ENCODE data around the gene C22orf23.
"Not testable (repeated sequence)": the region's sequence is repeated elsewhere in the genome, so short reads cannot be mapped to it uniquely, and the experiment has no call there.

The C22orf23 gene

GRCh38 chr22:37951305-37951704, 2.1 kb downstream of the C22orf23 start:
- no peak for DNase-seq

GRCh38 chr22:37947142-37947795, 6.1 kb downstream of the C22orf23 start:
- DNase-seq: not testable (repeated sequence)

- DNase-seq: not testable (repeated sequence)
Observed at GRCh38 chr22:37944423-37944822, 9.0 kb downstream of the C22orf23 start.

GRCh38 chr22:37943825-37944198, 9.6 kb downstream of the C22orf23 start:
- no peak for DNase-seq

GRCh38 chr22:37943136-37943824, 10.1 kb downstream of the C22orf23 start:
- DNase-seq: no peak

GRCh38 chr22:37942133-37942532, 11.3 kb downstream of the C22orf23 start:
- no peak for DNase-seq

- DNase-seq: no peak
Observed at GRCh38 chr22:37940698-37941376, 12.6 kb downstream of the C22orf23 start.

- DNase-seq: peak; percentile 34
Observed at GRCh38 chr22:37933711-37934376, 19.6 kb downstream of the C22orf23 start.

- no peak for DNase-seq
Observed at GRCh38 chr22:37932821-37933578, 20.4 kb downstream of the C22orf23 start.

- no peak for DNase-seq
Observed at GRCh38 chr22:37932401-37932800, 21.0 kb downstream of the C22orf23 start.

GRCh38 chr22:37931893-37932389, 21.5 kb downstream of the C22orf23 start:
- peak; percentile 48 for DNase-seq

- DNase-seq: no peak
Observed at GRCh38 chr22:37930952-37931440, 22.4 kb downstream of the C22orf23 start.

GRCh38 chr22:37930270-37930951, 23.0 kb downstream of the C22orf23 start:
- DNase-seq: no peak

GRCh38 chr22:37929390-37929789, 24.0 kb downstream of the C22orf23 start:
- DNase-seq: no peak

- no peak for DNase-seq
Observed at GRCh38 chr22:37927637-37927936, 25.8 kb downstream of the C22orf23 start.

- no peak for DNase-seq
Observed at GRCh38 chr22:37926771-37927636, 26.4 kb downstream of the C22orf23 start.

GRCh38 chr22:37926358-37926757, 27.0 kb downstream of the C22orf23 start:
- no peak for DNase-seq

GRCh38 chr22:37925767-37926166, 27.6 kb downstream of the C22orf23 start:
- DNase-seq: no peak

GRCh38 chr22:37925330-37925729, 28.1 kb downstream of the C22orf23 start:
- no peak for DNase-seq

- DNase-seq: no peak
Observed at GRCh38 chr22:37924386-37925065, 28.9 kb downstream of the C22orf23 start.
